GM21619 (cell line): Measurements from ENCODE around the gene PAK4.

ENCODE experiments used
- ATAC-seq: cut with Tn5 transposase; IDR thresholded peaks from one replicate; pipeline ENCODE4 v1.9.1; 2021; ENCODE audit not compliant: unreplicated experiment

Gene PAK4

GRCh38 chr19:39162441-39163043, 37.0 kb downstream of the PAK4 start:
- ATAC-seq: no peak

DNA sequence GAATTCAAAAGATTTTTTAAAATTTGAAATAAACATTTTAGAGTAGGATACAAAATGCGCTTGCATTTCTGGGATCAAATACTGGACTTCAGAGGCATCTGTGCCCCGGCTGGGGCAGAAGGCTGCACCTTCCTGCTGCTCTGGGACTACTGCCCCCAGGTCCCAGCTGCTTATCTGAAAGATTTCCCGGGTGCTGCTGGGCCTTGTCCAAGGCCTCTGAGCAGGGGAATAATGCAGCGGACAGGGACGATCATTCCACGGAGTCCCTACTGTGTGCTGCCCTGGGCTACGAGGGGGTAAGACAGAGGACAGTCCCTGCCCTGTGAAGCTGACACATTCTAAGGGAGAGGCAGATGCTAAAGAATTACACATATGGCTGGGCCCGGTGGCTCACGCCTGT, 38.0 kb downstream of the PAK4 start:
- no peak for ATAC-seq

- ATAC-seq: no peak
These were observed 38.7 kb downstream of the PAK4 start for GRCh38 chr19:39164289-39164688.

GRCh38 chr19:39165857-39166256, 40.3 kb downstream of the PAK4 start:
- ATAC-seq: no peak

DNA sequence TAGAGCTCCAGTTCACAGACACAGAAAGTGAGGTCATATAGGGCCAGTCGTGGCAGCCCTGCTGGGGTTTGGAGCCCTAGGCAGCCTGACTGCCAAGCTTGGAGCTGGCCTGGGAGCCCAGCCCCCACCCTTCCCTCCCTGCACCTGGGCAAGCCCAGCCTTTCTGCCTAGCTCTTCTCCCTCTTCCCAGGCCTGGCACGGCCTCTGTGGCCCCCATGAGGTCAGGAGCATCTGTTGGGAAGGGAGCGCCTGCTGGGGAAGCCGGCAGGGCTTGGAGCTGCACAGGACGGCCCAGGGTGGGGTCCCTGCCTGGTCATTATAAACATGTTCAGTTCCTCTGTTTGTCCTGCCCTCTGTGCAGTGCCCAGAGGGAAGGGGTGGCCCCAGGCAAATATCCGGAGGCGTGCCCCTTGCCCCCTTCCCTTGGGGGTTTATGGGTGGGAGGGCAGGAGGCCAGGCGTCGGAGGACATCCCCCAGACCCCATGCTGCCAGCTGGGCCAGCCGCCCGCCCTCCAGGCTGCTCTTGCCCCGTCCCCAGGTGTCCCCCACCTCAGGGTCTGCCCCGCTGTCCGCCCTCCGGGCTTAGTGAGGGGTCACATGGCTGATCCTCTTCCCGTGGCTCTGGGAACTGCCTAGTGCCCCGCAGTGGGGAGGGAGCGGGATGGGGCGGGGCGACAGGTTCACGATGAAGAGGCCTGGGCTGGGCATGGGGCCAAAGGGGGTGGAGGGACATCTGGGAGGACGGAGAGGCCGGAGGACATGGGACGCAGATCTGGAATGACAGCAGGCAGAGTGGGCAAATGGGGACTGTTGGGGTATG, 41.2 kb downstream of the PAK4 start:
- no peak for ATAC-seq

DNA sequence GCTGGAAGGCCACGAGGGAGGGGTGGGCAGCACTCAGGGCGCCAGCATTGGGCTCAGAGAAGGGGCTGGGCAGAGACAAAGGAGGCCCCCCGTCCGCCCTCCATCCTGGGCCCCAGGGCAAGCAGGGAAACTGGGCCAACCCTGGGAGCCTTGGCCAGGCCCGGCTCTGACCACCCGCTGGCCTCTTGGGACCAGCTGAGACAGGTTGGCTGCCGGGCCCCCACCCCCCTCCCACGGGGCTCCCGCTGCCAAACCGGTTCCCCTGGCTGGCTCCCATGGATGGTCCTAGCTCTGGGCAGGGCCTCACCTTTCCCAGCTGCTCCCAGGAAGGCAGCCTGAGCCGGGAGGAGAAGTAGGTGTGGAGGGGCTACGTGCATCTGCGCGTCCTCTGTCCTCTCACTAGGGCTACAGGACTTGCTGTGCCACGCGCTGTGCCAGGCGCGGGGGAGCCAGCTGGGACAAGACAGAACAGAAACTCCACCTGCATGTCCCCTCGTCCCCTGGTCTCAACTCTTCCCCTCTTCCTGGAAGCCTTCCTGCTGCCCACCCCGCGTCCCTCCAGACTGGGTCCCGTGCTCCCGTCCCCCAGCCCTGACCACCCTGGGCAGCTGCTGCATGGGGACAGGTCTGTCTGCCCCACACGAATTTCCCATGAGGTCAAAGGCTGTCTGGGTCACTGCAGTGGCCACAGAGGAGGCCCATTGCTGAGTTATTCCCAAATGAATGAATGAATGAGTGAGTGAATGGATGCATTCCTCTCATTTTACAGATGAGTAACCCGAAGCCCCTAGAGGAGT, 42.1 kb downstream of the PAK4 start:
- ATAC-seq: no peak

- no peak for ATAC-seq
These were observed 42.9 kb downstream of the PAK4 start for GRCh38 chr19:39168258-39169142.

DNA sequence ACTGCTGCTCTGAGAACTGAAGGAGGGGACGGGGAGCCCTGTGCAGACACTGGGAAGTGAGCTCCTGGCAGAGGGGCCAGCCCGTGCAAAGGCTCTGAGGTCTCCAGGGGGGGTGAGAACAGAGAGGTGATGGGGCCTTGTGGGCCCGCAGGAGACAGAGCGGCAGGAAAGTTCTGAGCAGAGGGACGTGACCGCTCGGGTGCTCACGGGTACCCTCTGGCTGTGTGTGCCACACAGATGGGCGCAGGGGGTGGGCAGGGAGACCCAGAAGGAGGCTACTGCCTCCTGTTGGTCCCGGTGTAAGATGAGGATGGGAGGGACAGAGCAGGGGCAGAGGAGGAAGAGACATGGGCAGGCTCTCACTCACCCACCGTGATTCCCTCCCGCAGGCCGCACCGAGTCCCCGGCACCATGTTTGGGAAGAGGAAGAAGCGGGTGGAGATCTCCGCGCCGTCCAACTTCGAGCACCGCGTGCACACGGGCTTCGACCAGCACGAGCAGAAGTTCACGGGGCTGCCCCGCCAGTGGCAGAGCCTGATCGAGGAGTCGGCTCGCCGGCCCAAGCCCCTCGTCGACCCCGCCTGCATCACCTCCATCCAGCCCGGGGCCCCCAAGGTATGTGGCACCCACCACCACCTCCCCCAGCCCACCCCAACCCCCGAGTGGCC, 43.7 kb downstream of the PAK4 start:
- no peak for ATAC-seq

- ATAC-seq: no peak
These were observed 45.0 kb downstream of the PAK4 start for GRCh38 chr19:39170386-39171231.

GRCh38 chr19:39171479-39172465, 46.2 kb downstream of the PAK4 start:
- ATAC-seq: no peak

- no peak for ATAC-seq
These were observed 47.3 kb downstream of the PAK4 start for GRCh38 chr19:39172700-39173501.

DNA sequence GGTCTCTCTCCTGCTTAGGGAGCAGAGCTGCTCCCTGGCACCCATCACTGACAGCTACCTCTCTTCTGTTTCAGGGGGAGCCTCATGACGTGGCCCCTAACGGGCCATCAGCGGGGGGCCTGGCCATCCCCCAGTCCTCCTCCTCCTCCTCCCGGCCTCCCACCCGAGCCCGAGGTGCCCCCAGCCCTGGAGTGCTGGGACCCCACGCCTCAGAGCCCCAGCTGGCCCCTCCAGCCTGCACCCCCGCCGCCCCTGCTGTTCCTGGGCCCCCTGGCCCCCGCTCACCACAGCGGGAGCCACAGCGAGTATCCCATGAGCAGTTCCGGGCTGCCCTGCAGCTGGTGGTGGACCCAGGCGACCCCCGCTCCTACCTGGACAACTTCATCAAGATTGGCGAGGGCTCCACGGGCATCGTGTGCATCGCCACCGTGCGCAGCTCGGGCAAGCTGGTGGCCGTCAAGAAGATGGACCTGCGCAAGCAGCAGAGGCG, 48.0 kb downstream of the PAK4 start:
- ATAC-seq: no peak

- no peak for ATAC-seq
These were observed 48.6 kb downstream of the PAK4 start for GRCh38 chr19:39174142-39174541.

GRCh38 chr19:39174558-39175544, 49.3 kb downstream of the PAK4 start:
- ATAC-seq: no peak

DNA sequence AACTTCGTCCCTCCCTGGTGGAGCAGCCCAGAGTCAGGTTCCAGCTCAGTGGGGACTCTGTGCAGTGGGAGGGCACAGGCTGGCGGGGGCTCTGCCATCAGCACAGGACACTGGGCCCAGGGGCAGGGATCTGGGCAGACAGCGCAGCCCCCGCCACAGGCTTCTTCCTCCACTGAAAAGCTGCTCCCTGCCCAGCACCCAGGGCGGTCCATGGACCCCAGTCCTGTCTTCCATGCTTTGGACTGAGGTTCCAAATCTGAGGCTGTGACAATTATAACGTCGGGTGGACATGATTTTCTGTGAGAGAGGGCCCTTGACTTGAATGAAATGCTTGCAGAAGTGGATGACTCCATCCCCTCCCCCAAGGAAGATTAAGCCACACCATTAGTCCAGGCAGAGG, 50.0 kb downstream of the PAK4 start:
- no peak for ATAC-seq

GRCh38 chr19:39177110-39177699, 51.6 kb downstream of the PAK4 start:
- ATAC-seq: no peak
